AG04450 (cell line): ENCODE data around the gene ECHS1. TPM values are rescaled to one million over a fixed set of nuclear protein-coding genes. Genes with fewer than 3 reads are reported as not detected.

Experiments used
- CTCF ChIA-PET: fragments of 300-600, 350-600 bp; formaldehyde crosslinking; extraction: SDS; loops from one replicate; lab custom pipeline; 2022; ENCODE audit warnings: antibody characterized with exemption, inconsistent platforms; lab: Charles Lee
- POLR2A ChIA-PET: fragments of 350-600 bp; formaldehyde crosslinking; extraction: SDS; loops from one replicate; lab custom pipeline; 2021; ENCODE audit warnings: antibody characterized with exemption, inconsistent platforms; lab: Yijun Ruan, JAX
- DNase-seq: peaks from one replicate; pipeline ENCODE4 v3.0.0-alpha.2; 2011; ENCODE audit warnings: low read depth, low spot score
- H3K27ac ChIP-seq: one replicate; pipeline ENCODE4 v1.5.1; 2012; ENCODE audit warnings: low read depth, low read length, control low read depth
- H3K27me3 ChIP-seq: one replicate; pipeline ENCODE4 v1.6.0; 2012; ENCODE audit warnings: low read length; ENCODE audit not compliant: control insufficient read depth, insufficient read depth
- H3K4me3 ChIP-seq: 2 replicates; pipeline ENCODE4 v1.5.1; 2011; ENCODE audit warnings: mild to moderate bottlenecking, low read depth, low read length, control low read depth
- H3K9me3 ChIP-seq: 2 replicates; pipeline ENCODE4 v1.5.1; 2012; ENCODE audit warnings: low read length; ENCODE audit not compliant: control insufficient read depth, insufficient read depth
- CTCF ChIP-seq: IDR thresholded peaks from 2 replicates; pipeline ENCODE4 v1.5.1; 2011; ENCODE audit warnings: low read depth, low read length, control low read depth, inconsistent platforms
- polyA plus RNA-seq: library from polyadenylated mRNA; depleted of rRNA; stranded (reverse); fragments of >200 nt; gene quantifications from 2 replicates; pipeline ENCODE4 v1.2.3, GENCODE V29; 2011

Gene ECHS1
- polyA plus RNA-seq, 1 experiment = 56.6 TPM

GRCh38 chr10:133358162-133358924, 14.8 kb downstream of the ECHS1 start:
- H3K27ac ChIP-seq = no peak overlapping the region
- CTCF ChIA-PET = interaction anchor here (2.5 kb wide), 1 partner anchor 29 kb away, joined by 13 read pairs; no protein-coding TSS in a partner anchor
- no peak overlapping the region for H3K4me3 ChIP-seq
- no peaks in the 10 kb centered on the region; the same call in 1 of the 2 replicates for H3K9me3 ChIP-seq
- TF ChIP-seq CTCF = no peak
- DNase-seq = no peak
- H3K27me3 ChIP-seq = no peaks in the 10 kb centered on the region
- POLR2A ChIA-PET = interaction anchor here (0.6 to 1.2 kb wide), 2 partner anchors 14 to 15 kb away, joined by 3 to 4 read pairs; partner anchors contain the start of gene ECHS1

GRCh38 chr10:133357285-133358161, 15.6 kb downstream of the ECHS1 start, which contains the start of gene FUOM:
TSS of gene FUOM (minus strand) at chr10:133358019. CDS start at chr10:133358007, 12 bp downstream.
- no peak for DNase-seq
- TF ChIP-seq CTCF = no peak
- Histone ChIP-seq H3K9me3 (no peaks in the 10 kb centered on the region; the same call in 1 of the 2 replicates), H3K27ac (no peak within 1 kb of the TSS), H3K4me3 (peak within 1 kb of the TSS; percentile 61), H3K27me3 (no peaks in the 10 kb centered on the region)
- POLR2A ChIA-PET = interaction anchor here (0.6 to 1.2 kb wide), 3 partner anchors 9 to 16 kb away, joined by 3 to 4 read pairs (median 3); partner anchors contain the start of gene ECHS1
- CTCF ChIA-PET = interaction anchor here (1.7 to 2.5 kb wide), 2 partner anchors 28 kb away, joined by 10 to 13 read pairs; no protein-coding TSS in a partner anchor

- ChIA-PET CTCF (interaction anchor here (1.7 kb wide), 1 partner anchor 27 kb away, joined by 10 read pairs; no protein-coding TSS in a partner anchor), POLR2A (no interaction called here)
- Histone ChIP-seq H3K9me3 (no peaks in the 10 kb centered on the region; the same call in 1 of the 2 replicates), H3K4me3 (peak overlapping the region; percentile 61), H3K27me3 (no peaks in the 10 kb centered on the region), H3K27ac (no peak overlapping the region)
- no peak for TF ChIP-seq CTCF
- no peak for DNase-seq
Observed at GRCh38 chr10:133356549-133357284, 16.4 kb downstream of the ECHS1 start.

- no peak for TF ChIP-seq CTCF
- Histone ChIP-seq H3K27ac (no peak overlapping the region), H3K4me3 (no peak overlapping the region), H3K9me3 (no peaks in the 10 kb centered on the region; the same call in 1 of the 2 replicates), H3K27me3 (no peaks in the 10 kb centered on the region)
- CTCF ChIA-PET = interaction anchor here (1.7 kb wide), 1 partner anchor 26 kb away, joined by 10 read pairs; no protein-coding TSS in a partner anchor
- DNase-seq = no peak
- POLR2A ChIA-PET = no interaction called here
Observed at GRCh38 chr10:133355991-133356390, 17.2 kb downstream of the ECHS1 start.
